BLaER1 treated with 17β-estradiol and CSF1 and Interleukin-3, amounts not matched to agents 10 nM and 100 nM (cell line): Measurements from ENCODE around the gene HS3ST5.

Experiments
- H3K27ac ChIP-seq, 11 experiments: shearing (Covaris generic); formaldehyde crosslinking; 2 replicates each; pipeline ENCODE4 v1.8.1; 2022
- H3K27me3 ChIP-seq, 11 experiments: shearing (Covaris generic); formaldehyde crosslinking; 2 replicates each; pipeline ENCODE4 v1.8.1; 2022
- H3K36me3 ChIP-seq, 11 experiments: shearing (Covaris generic); formaldehyde crosslinking; 2 replicates each; pipeline ENCODE4 v1.8.1; 2022
- H3K4me1 ChIP-seq, 10 experiments: shearing (Covaris generic); formaldehyde crosslinking; 2 replicates each; pipeline ENCODE4 v1.8.1; 2022
- H3K4me2 ChIP-seq, 11 experiments: shearing (Covaris generic); formaldehyde crosslinking; 2 replicates each; pipeline ENCODE4 v1.8.1; 2022
- H3K4me3 ChIP-seq, 10 experiments: shearing (Covaris generic); formaldehyde crosslinking; 2 replicates each; pipeline ENCODE4 v1.8.1; 2022
- H3K9ac ChIP-seq, 11 experiments: shearing (Covaris generic); formaldehyde crosslinking; 2 replicates each; pipeline ENCODE4 v1.8.1; 2022
- H3K9me3 ChIP-seq, 11 experiments: shearing (Covaris generic); formaldehyde crosslinking; replicated peaks in 1 of 11; 2 replicates each; pipeline ENCODE4 v1.8.1; 2022
- H4K20me1 ChIP-seq, 11 experiments: shearing (Covaris generic); formaldehyde crosslinking; 2 replicates each; pipeline ENCODE4 v1.8.1; 2022
- Cebpa-rat ChIP-seq, 11 experiments: shearing (Covaris generic); IDR thresholded peaks; 2 replicates each; pipeline ENCODE4 v1.8.1; 2022

HS3ST5 gene

DNA sequence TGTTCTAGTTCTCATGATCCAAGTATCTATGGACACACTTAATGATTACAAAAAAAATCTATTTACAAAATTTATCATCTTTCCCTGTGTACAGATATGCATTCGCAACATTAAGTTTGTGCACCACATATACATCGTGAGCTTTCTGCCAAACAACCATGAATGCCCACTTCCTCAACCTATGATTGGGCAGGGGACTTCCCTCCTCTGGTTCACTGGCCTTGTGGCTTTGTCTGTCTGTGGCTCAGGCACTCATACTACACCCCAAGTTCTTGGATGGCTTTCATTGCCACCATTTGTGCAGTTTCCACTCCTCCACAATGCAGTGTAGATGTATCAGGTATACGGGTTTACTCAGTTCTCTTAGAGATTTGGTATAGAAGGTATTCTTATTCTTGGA is 74.9 kb downstream of the HS3ST5 start:
- Histone ChIP-seq H3K9me3 (no peaks in the 10 kb centered on the region), H3K36me3 (no peaks in the 10 kb centered on the region), H4K20me1 (no peaks in the 10 kb centered on the region), H3K27ac (no peak overlapping the region), H3K9ac (no peak overlapping the region), H3K27me3 (no peaks in the 10 kb centered on the region), H3K4me3 (no peak overlapping the region), H3K4me2 (no peak overlapping the region), H3K4me1 (no peaks in the 10 kb centered on the region)
- TF ChIP-seq Cebpa-rat (IDR thresholded peaks at IDR 0.05) = no peak

DNA sequence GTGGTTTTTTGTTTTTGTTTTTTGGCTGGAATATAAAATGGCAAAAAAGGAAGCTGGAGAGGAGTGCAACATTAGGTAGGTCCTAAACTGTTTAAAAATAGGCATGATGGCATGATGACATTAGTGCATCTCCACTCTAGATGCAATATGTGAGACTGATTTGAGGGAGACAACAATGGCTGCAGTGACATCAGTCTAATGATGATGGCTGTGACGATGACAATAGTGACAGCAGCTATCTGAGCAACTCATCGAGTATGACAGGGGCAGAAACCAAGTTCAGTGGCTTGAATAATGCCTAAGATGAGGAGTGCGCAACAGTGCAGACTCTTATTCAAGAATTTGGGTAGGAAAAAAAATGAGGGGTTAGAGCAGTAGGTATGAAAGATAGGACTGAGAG is 82.0 kb downstream of the HS3ST5 start:
- Histone ChIP-seq H4K20me1 (no peaks in the 10 kb centered on the region), H3K36me3 (no peaks in the 10 kb centered on the region), H3K9ac (no peak overlapping the region), H3K27me3 (no peaks in the 10 kb centered on the region), H3K27ac (no peak overlapping the region), H3K4me1 (no peaks in the 10 kb centered on the region), H3K4me3 (no peak overlapping the region), H3K9me3 (peaks cover 0 to under 1% (median under 1%) of the 10 kb centered on the region in 11 experiments; a peak in 5 of 22 replicates), H3K4me2 (no peak overlapping the region)
- TF ChIP-seq Cebpa-rat (IDR thresholded peaks at IDR 0.05) = no peak

DNA sequence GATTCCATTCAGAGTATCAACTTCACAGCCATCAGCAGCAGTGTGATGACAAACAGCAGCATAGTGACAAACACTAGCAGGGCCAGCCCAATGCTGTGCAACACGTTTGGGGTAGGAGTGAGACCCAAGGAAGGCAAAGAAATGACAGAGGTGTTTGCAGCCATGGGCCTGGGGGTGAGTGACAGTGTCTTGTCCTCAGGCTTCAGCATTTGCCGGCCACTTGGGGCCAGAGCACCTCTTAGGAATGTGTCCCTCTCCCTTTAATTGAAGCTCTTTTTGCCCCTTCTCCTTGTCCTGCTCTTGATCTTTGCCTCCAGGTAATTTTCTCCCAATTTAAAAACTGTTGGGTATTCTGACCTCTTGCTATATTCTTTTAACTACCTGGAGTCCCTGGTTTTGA is 84.4 kb downstream of the HS3ST5 start:
- H3K4me2 ChIP-seq = no peak overlapping the region
- H3K4me1 ChIP-seq = no peaks in the 10 kb centered on the region
- no peak overlapping the region for H3K4me3 ChIP-seq
- no peak for TF ChIP-seq Cebpa-rat (IDR thresholded peaks at IDR 0.05)
- H4K20me1 ChIP-seq = no peaks in the 10 kb centered on the region
- no peak overlapping the region for H3K27ac ChIP-seq
- H3K36me3 ChIP-seq = no peaks in the 10 kb centered on the region
- H3K27me3 ChIP-seq = no peaks in the 10 kb centered on the region
- H3K9me3 ChIP-seq = peaks cover 7 to 16% (median 10%) of the 10 kb centered on the region in 11 experiments; a peak in 12 of 22 replicates
- H3K9ac ChIP-seq = no peak overlapping the region

DNA sequence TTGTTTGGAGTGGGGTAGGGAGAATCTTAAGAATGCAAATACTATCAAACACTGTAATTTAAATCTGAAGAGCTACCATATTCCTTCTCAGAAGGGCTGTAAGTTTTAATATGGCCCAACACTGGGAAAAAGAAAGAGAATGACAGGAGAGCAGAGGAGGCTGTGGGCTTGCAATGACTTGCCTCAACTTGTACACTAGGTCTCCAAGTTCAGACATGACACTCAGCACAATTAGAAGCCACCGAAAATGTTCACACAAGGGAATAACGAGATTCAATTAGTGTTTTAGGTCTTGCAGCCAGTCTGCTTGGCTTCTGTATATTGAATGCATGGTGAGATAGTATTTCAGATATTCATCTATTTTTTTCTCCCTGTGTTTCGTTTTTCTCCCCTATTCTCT is 89.4 kb downstream of the HS3ST5 start:
- Histone ChIP-seq H4K20me1 (no peaks in the 10 kb centered on the region), H3K9ac (no peak overlapping the region), H3K4me1 (no peaks in the 10 kb centered on the region), H3K4me2 (no peak overlapping the region), H3K4me3 (no peak overlapping the region), H3K9me3 (peaks cover 7 to 16% (median 10%) of the 10 kb centered on the region in 11 experiments; a peak in 12 of 22 replicates), H3K27me3 (no peaks in the 10 kb centered on the region), H3K27ac (no peak overlapping the region), H3K36me3 (no peaks in the 10 kb centered on the region)
- TF ChIP-seq Cebpa-rat (IDR thresholded peaks at IDR 0.05) = no peak

DNA sequence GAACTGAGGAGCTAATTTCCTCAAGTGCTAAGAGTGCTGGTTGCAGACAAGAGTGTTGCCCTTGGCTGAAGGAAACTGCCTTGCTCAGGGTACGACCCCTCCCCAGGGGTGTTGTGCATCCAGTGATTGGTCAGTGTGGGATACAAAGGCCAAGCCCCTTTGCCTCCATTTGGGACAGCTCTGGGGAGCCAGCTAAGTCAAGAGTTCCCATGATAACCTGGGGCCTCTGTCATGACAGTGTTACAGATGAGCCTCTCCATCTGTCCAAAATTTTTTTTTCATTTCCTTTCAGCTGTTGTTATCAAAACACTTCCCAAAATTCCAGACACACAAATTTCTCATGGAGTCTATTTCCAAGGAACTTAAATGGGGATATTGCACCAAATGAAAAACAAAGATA is 93.3 kb downstream of the HS3ST5 start:
- TF ChIP-seq Cebpa-rat (IDR thresholded peaks at IDR 0.05) = no peak
- Histone ChIP-seq H3K27ac (no peak overlapping the region), H3K4me2 (no peak overlapping the region), H3K9ac (no peak overlapping the region), H3K4me1 (no peaks in the 10 kb centered on the region), H3K36me3 (no peaks in the 10 kb centered on the region), H3K9me3 (peaks cover 0 to 3% (median 0%) of the 10 kb centered on the region in 11 experiments; a peak in 1 of 22 replicates), H3K27me3 (no peaks in the 10 kb centered on the region), H4K20me1 (no peaks in the 10 kb centered on the region), H3K4me3 (no peak overlapping the region)

DNA sequence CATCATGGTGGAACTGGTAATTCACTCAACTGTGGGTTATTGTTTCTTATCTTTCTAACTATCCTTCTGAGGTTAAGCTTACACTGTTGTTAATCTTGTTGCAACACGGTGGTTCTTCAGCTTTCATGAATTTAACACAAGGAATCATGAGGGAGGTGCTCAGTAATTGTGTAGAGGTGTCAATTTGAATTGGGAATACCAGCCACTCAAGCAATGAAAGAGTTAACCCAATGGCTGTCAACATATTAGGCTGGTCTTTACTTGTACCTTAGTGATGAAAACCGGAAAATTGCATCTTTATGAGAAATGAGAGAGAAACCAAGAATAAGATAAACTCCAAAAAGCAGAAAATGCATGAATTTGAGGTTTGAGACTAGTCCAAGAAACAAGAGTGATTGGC is 95.7 kb downstream of the HS3ST5 start:
- no peak for TF ChIP-seq Cebpa-rat (IDR thresholded peaks at IDR 0.05)
- no peaks in the 10 kb centered on the region for H3K9me3 ChIP-seq
- no peak overlapping the region for H3K4me3 ChIP-seq

DNA sequence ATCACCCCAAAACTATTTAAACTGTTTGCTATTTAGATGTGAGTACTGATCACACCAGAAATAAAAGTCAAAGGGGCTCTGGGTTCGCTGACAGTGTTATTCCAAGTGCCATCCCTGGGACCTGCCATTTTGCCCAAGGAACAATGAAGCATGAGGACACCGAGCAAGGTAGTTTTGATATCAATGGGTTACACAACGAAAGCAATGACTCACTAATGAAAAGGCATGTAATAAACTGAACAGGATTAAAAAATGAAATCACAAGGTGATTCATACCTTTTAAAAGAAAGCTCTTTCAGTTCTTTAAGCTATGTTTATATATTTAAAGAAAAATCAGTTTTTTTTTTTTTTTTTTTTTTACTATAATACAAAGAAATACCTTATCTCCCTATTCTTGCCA is 102.0 kb downstream of the HS3ST5 start:
- H3K4me2 ChIP-seq = no peak overlapping the region
- no peaks in the 10 kb centered on the region for H3K36me3 ChIP-seq
- no peak overlapping the region for H3K9ac ChIP-seq
- H3K27me3 ChIP-seq = no peaks in the 10 kb centered on the region
- H4K20me1 ChIP-seq = no peaks in the 10 kb centered on the region
- H3K4me1 ChIP-seq = no peaks in the 10 kb centered on the region
- H3K27ac ChIP-seq = no peak overlapping the region
- no peak overlapping the region for H3K4me3 ChIP-seq
- no peaks in the 10 kb centered on the region for H3K9me3 ChIP-seq
- no peak for TF ChIP-seq Cebpa-rat (IDR thresholded peaks at IDR 0.05)

More for the DNA sequence above, 95.7 kb downstream of the HS3ST5 start:
- Histone ChIP-seq H3K4me1 (no peaks in the 10 kb centered on the region), H3K36me3 (no peaks in the 10 kb centered on the region), H3K27me3 (no peaks in the 10 kb centered on the region), H4K20me1 (no peaks in the 10 kb centered on the region), H3K9ac (no peak overlapping the region), H3K4me2 (no peak overlapping the region), H3K27ac (no peak overlapping the region)

DNA sequence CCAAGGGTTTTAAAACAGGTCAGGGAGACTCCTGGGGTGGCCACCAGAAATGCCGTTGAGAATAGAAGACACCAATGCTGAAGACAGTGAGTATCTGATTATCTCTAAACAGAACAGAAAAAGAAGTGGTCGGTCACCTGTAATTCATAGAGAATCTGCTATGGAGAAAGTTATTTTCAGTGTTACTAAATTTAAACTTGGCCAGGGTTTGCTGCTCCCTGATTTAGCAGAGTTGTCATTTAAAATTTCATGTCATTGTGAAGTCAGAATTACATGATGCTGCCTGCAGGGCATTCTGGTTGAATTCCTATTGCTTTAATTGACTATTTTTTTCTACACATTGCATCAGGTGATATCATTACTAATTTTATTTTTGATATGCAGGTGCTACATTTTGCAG is 114.1 kb downstream of the HS3ST5 start:
- no peak overlapping the region for H3K4me2 ChIP-seq
- no peaks in the 10 kb centered on the region; a peak in 1 of 22 replicates for H3K9me3 ChIP-seq

DNA sequence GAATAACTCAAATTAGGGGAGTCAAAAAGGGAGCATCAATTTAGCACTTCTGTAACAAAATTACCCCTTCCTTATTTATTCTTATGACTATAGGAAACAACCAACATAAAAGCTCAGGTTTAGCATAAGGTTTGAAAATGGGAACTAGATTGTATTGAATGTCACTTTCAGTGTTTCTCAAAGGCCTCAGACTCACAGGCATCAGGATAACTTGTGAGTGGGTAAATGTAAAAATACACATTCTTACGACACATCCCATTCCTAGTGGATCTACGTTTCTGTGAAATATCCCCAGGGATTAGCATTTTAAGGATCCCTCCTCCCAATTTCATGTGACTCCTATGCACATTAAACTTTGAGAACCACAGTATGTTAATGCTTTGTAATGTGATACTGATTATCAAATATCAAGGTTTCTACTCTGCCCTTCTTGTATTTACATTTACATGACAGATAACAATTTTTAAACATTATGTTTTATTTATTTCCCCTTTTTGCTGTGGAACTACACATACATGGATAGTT is 114.8 kb downstream of the HS3ST5 start:
- no peak overlapping the region for H3K4me3 ChIP-seq
- no peak overlapping the region for H3K4me2 ChIP-seq
- no peaks in the 10 kb centered on the region; a peak in 1 of 22 replicates for H3K9me3 ChIP-seq
- no peaks in the 10 kb centered on the region for H3K36me3 ChIP-seq
- no peaks in the 10 kb centered on the region for H3K27me3 ChIP-seq
- no peaks in the 10 kb centered on the region for H4K20me1 ChIP-seq
- H3K9ac ChIP-seq = no peak overlapping the region
- TF ChIP-seq Cebpa-rat (IDR thresholded peaks at IDR 0.05) = no peak
- no peak overlapping the region for H3K27ac ChIP-seq
- no peaks in the 10 kb centered on the region for H3K4me1 ChIP-seq

More for the DNA sequence above, 114.1 kb downstream of the HS3ST5 start:
- no peaks in the 10 kb centered on the region for H3K4me1 ChIP-seq
- no peak for TF ChIP-seq Cebpa-rat (IDR thresholded peaks at IDR 0.05)
- H3K27ac ChIP-seq = no peak overlapping the region
- H3K4me3 ChIP-seq = no peak overlapping the region
- H3K36me3 ChIP-seq = no peaks in the 10 kb centered on the region
- no peaks in the 10 kb centered on the region for H3K27me3 ChIP-seq
- no peak overlapping the region for H3K9ac ChIP-seq
- no peaks in the 10 kb centered on the region for H4K20me1 ChIP-seq

DNA sequence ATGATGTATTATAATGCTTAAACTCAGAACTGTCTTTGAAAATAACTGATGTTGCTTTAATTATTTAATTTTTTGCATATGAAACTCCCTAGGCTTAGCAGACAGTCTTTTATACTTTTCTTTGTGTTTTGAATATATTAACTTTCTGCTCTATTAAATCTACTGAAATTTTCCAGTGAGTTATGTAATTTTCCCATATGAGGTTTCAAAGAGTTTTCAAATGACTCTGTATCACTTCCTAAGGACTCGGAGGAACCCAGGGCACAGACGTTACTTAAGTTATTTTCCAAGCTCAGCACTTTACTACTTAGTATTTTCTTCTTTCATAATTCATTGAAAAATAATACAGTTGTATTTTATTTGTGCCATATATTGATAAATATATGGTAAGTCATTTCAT is 122.6 kb downstream of the HS3ST5 start:
- H3K9ac ChIP-seq = no peak overlapping the region
- no peaks in the 10 kb centered on the region for H3K4me1 ChIP-seq
- H3K36me3 ChIP-seq = no peaks in the 10 kb centered on the region
- H3K27ac ChIP-seq = no peak overlapping the region
- H3K4me3 ChIP-seq = no peak overlapping the region
- no peaks in the 10 kb centered on the region for H3K9me3 ChIP-seq
- no peaks in the 10 kb centered on the region for H3K27me3 ChIP-seq
- H4K20me1 ChIP-seq = no peaks in the 10 kb centered on the region
- no peak overlapping the region for H3K4me2 ChIP-seq
- TF ChIP-seq Cebpa-rat (IDR thresholded peaks at IDR 0.05) = no peak
